ENCODE data around the gene SELENOM.
"Not testable (repeated sequence)": the region's sequence is repeated elsewhere in the genome, so short reads cannot be mapped to it uniquely, and the experiment has no call there.

SELENOM gene

GRCh38 chr22:31105282-31105929 is 2.0 kb downstream of the SELENOM start:
- no peak for DNase-seq (ENCODE audit: low read depth in 2 of 2)

DNA sequence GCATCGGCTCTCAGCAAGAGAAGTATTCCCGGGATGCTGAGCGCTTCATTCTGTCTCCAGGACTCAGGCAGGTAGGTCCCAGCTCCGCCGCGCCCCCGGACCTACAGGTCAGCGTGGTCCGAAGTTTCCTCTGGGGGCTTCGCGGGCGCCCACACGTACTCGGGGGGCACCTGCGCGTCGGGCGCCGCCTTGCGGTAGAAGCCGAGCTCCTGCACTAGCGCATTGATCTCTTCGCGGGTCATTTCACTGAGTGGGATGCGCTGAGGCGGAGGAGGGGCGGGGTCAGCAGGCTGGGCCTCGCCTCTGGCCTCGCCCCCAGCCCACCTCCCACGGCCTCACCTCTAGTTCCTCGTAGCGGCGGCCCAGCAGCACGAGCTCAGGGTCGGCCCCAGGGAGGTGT is 2.5 kb downstream of the SELENOM start:
- no peak for DNase-seq (ENCODE audit: low read depth in 2 of 2)

DNA sequence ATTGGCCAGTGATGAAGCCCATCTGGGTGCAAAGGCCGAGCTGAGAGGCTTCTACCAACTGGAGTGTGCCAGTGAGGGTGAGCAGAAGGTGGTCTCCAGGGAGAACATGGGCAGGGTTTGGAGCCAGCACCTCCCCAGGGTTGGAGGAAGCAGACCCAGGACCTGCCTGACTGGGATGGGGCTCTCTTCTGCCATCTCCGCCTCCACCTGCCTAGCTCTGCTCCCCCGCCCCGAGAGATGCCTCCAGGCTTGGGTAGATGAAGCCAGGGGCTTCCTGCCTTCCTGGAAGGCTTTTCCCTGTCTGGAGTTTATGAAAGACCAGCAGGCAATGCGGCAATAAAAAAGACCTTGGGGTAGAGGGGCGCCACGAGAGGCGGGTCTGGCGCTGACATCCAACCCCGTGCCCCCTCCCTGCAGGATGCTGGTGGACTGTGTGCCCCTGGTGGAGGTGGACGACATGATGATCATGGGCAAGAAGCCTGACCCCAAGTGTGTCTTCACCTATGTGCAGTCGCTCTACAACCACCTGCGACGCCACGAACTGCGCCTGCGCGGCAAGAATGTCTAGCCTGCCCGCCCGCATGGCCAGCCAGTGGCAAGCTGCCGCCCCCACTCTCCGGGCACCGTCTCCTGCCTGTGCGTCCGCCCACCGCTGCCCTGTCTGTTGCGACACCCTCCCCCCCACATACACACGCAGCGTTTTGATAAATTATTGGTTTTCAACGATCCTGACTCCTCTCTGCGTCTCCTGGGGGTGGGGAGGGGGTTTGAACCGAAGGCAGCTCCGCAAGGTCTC is 3.3 kb downstream of the SELENOM start:
- no peak for DNase-seq (ENCODE audit: low read depth in 2 of 2)

- DNase-seq (ENCODE audit: low read depth in 2 of 2), result no peak
Measured at GRCh38 chr22:31103111-31103510, 4.3 kb downstream of the SELENOM start.

DNA sequence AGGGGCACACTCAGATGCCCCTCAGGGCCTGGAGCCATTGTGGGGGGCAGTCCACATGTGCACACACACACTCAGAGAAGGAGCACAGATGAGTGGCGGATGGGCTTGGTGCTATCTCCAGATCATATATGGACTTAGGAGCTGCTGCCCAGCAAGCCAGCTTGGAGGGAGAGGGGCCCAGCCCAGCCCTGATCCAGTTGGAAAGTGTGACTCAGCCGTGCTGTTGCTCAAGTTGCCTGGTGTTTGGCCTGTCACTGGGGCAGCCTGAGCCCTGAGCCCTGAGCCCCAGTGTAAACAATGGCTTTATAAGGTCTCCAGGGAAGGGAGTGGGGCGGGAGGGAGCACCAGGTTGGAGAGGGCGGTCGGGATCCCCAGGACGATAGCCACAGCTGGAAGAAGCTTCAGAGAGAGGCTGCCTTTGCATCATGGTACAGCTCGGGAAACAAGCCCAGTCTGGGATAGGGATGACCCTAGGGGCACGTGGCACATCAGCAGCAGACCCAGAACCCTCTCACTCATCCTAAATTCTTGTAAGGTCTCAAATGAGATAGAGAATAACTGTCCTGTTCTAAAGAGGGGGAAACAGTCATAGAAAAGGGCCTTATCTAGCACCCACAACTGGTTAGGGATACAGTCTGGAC is 4.8 kb downstream of the SELENOM start:
- no peak for DNase-seq (ENCODE audit: low read depth in 2 of 2)

GRCh38 chr22:31100762-31101525 is 6.4 kb downstream of the SELENOM start:
- DNase-seq (ENCODE audit: low read depth in 2 of 2), result no peak

- DNase-seq (ENCODE audit: low read depth in 2 of 2), result no peak
Measured at GRCh38 chr22:31099841-31100761, 7.3 kb downstream of the SELENOM start.

- DNase-seq (ENCODE audit: low read depth in 2 of 2), result no peak
Measured at GRCh38 chr22:31099386-31099785, 8.0 kb downstream of the SELENOM start.

DNA sequence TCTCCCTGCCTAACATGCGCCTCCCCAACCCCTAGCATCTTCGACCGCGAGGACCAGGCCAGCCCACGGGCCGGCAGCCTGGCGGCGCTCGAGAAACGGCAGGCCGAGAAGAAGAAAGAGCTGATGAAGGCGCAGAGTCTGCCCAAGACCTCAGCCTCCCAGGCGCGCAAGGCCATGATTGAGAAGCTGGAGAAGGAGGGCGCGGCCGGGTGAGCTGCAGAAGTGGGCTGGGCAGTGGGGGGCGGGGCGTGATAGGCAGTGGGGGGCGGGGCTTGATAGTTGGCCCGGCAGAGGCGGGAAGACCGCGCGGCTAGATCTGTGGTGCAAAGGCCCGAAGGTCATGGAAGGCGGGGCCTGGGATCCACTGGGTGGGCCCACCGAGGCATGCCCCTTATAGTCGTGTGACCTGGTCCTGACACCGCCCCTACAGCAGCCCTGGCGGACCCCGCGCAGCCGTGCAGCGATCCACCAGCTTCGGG is 8.7 kb downstream of the SELENOM start:
- DNase-seq (ENCODE audit: low read depth in 2 of 2), result no peak

DNA sequence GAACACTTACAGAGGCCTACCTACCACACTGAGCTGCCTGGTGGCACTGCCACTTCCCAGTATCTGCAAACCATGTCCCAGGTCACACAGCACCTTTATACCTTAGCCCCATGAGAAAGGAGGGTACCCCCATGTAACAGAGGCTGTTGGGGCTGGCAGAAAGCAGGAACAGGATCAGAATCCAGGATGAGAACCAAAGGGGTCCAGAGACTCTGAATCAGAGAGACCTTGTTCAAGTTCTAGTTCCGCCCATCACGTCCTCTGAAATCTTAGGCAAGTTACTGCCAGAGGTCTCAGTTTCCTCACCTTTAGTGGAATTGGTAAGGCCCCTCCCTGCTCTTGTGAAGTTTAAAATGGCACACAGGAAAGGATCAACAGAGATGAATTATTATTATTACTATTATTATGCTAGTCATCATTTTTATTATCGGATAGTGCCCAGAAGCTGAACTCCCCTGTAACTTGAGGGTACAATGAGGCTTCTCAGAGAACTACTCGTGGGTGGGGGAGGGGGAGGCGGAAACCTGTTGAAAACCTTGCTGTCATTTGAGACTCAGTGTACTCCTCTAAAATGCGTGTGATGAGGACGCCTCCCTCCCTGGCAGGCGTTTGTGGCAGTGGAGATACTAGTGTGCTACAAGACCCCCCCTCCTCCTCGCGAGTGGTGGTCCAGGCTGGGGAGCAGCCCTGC is 9.3 kb downstream of the SELENOM start:
- no peak for DNase-seq (ENCODE audit: low read depth in 2 of 2)

DNA sequence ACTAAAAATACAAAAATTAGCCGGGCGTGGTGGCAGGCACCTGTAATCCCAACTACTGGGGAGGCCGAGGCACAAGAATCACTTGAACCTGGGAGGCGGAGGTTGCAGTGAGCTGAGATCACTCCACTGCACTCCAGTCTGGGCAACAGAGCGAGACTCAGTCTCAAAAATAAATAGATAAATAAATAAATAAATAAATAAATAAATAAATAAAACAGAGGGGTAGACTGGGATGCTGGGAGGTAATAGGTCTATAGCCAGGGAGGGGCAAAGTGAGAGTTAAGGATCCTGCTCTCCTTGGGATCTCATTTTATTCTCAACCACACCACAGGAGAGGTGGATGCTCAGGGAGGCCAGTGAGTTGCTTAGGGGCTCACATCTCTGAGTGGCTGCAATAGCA is 9.8 kb downstream of the SELENOM start:
- not testable (repeated sequence) for DNase-seq (ENCODE audit: low read depth in 2 of 2)

GRCh38 chr22:31096657-31097279 is 10.6 kb downstream of the SELENOM start:
- no peak for DNase-seq (ENCODE audit: low read depth in 2 of 2)

DNA sequence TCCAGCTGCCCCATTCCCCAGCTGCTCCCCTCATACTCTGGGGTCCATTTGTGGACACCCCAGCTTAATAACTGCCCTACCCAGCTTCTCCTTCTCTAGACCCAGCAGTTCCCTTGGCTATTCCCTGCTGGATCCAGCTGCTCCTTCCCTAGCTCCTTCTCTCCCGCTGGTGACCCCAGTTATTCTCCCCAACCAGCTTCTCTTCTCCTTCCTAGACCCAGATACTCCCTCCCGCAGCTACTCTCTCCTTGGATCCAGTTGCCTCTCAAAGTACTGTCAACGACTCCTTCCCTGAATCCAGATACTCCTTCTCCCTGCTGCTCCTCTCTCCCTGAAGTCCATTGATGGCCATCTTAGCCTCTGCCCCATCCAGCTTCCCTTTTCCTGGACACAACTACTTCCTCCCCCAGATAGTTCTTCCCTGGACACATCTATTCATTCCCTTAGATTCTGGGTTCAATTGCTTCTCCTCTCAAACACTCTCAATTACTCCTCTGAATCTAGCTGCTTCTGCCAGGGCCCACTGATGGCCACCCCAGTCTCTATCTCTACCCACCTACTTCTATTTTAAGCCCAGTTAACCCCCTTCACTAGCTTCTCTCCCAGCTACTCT is 11.6 kb downstream of the SELENOM start:
- DNase-seq (ENCODE audit: low read depth in 2 of 2), result no peak

DNA sequence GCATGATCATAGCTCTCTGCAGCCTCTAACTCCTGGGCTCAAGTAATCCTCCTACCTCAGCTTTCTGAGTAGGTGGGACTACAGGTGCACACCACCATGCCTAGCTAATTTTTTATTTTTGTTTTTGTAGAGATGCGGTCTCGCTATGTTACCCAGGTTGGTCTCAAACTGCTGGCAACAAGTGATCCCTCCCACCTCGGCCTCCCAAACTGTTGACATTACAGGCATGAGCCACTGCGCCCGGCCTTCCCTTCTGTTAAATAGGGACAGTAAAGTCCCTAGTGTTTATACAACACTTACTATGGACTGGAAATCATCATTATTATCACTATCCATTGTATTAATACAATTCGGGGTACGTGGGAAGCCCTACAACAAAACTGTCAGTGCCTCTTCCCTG is 12.6 kb downstream of the SELENOM start:
- DNase-seq (ENCODE audit: low read depth in 2 of 2), result no peak

- DNase-seq (ENCODE audit: low read depth in 2 of 2), result no peak
Measured at GRCh38 chr22:31094021-31094551, 13.3 kb downstream of the SELENOM start.

- no peak for DNase-seq (ENCODE audit: low read depth in 2 of 2)
Measured at GRCh38 chr22:31093086-31093850, 14.1 kb downstream of the SELENOM start.

GRCh38 chr22:31092161-31092560 is 15.2 kb downstream of the SELENOM start:
- DNase-seq (ENCODE audit: low read depth in 2 of 2), result no peak
